HG03097 (cell line): ENCODE results near the gene ALX4.

Source experiments
- ATAC-seq: cut with Tn5 transposase; IDR thresholded peaks from one replicate; pipeline ENCODE4 v1.9.1; 2021; ENCODE audit not compliant: unreplicated experiment, low FRiP score

Gene ALX4

GRCh38 chr11:44219830-44220796, 89.8 kb downstream of the ALX4 start:
- no peak for ATAC-seq

DNA sequence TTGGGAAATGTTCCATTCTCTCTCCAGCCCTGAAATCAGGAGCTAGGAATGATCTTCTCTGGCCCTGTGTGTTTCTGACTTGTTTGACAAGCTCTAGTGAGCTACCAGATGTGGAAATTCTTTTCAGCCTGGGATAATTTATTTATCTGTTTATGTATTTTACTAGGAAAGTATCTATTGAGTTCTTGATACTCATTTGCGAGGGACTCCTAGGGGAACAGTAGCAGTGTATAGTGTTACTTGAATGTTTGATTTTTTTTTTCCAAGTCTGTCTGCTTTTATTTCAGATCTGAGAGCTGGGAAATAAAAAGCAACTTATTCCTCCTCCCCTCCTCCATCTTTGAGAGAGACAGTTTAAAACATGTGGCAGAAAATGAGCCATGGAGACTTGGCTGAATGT, 92.5 kb downstream of the ALX4 start:
- no peak for ATAC-seq

GRCh38 chr11:44213148-44213547, 96.8 kb downstream of the ALX4 start:
- no peak for ATAC-seq

GRCh38 chr11:44212128-44212527, 97.8 kb downstream of the ALX4 start:
- no peak for ATAC-seq
